Right atrium auricular region (tissue), 2 donors: Measurements from ENCODE around the gene USP47. TPM values are rescaled to one million over a fixed set of nuclear protein-coding genes. Genes with fewer than 3 reads are reported as not detected.

Experiments used
- DNase-seq: peaks from one replicate; pipeline ENCODE4 v3.0.0-alpha.2; 2019; ENCODE audit warnings: low spot score
- H3K27ac ChIP-seq, 2 donors: fragments of 200-600 bp; sonication (generic); 1 replicate in 1 of 2; 2 replicates in 1 of 2; pipeline ENCODE4 v1.5.1; 2016 to 2019
- H3K27me3 ChIP-seq, 2 donors: fragments of 200-600 bp; sonication (generic); one replicate each; pipeline versions ENCODE4 v1.5.1 to v1.6.0; 2017 to 2019
- H3K36me3 ChIP-seq: fragments of 200-600 bp; sonication (generic); one replicate; pipeline ENCODE4 v1.5.1; 2016
- H3K4me1 ChIP-seq, 2 donors: fragments of 200-600 bp; sonication (generic); one replicate each; pipeline versions ENCODE4 v1.5.1 to v1.6.0; 2017 to 2019
- H3K4me3 ChIP-seq, 2 donors: fragments of 200-600 bp; sonication (generic); 1 replicate in 1 of 2; 2 replicates in 1 of 2; pipeline ENCODE4 v1.5.1; 2017 to 2019; ENCODE audit warnings: mild to moderate bottlenecking in 1 of 2, moderate library complexity in 1 of 2
- H3K9me3 ChIP-seq, 2 donors: fragments of 200-600 bp; sonication (generic); one replicate each; pipeline ENCODE4 v1.5.1; 2019
- CTCF ChIP-seq, 2 donors: fragments of 200-600 bp; sonication (generic); IDR thresholded peaks; one replicate each; pipeline ENCODE4 v1.5.1; 2019; ENCODE audit warnings: antibody characterized with exemption in 2 of 2
- total RNA-seq, 2 donors: library from RNA; depleted of rRNA; stranded (reverse); fragments of >200 nt; gene quantifications; one replicate each; pipeline ENCODE4 v1.1.0, GENCODE V29; 2016

USP47 gene
- total RNA-seq, 2 donors from 2014 or later: 58.7 to 61.3 TPM

DNA sequence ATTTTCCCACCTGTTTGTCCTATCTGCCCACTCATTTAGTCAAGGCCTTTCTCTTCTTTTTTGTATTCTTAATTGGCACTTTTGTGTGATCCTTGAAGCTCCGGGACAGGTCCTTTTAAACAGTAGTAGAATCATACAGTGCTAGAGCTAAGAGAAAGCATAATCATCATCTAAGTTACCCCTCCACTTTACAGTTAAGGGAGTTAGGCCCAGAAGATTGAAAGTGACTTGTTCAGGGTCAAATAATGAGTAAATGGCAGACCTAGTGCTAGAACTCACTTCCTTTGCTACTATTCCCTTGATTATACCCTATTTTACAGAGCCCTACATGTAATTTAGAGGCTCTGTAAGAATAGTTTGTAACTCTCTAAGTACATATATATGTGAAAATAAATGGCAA, 2.5 kb downstream of the USP47 start:
- Histone ChIP-seq H3K36me3 (no peaks in the 10 kb centered on the region), H3K27ac (peak overlapping the region; percentile 99), H3K4me1 (peaks cover 0 to 64% of the 10 kb centered on the region in 2 donors), H3K4me3 (peak overlapping the region; percentile 73 to 75), H3K27me3 (no peaks in the 10 kb centered on the region), H3K9me3 (no peaks in the 10 kb centered on the region)
- no peak for DNase-seq
- TF ChIP-seq CTCF (IDR thresholded peaks at IDR 0.05): no peak

- Histone ChIP-seq H3K36me3 (no peaks in the 10 kb centered on the region), H3K27ac (peak overlapping the region; percentile 99), H3K4me1 (peaks cover 0 to 72% of the 10 kb centered on the region in 2 donors), H3K4me3 (no peak overlapping the region), H3K27me3 (no peaks in the 10 kb centered on the region), H3K9me3 (no peaks in the 10 kb centered on the region)
- no peak for TF ChIP-seq CTCF (IDR thresholded peaks at IDR 0.05)
- no peak for DNase-seq
Observed at GRCh38 chr11:11845071-11845470, 3.3 kb downstream of the USP47 start.

DNA sequence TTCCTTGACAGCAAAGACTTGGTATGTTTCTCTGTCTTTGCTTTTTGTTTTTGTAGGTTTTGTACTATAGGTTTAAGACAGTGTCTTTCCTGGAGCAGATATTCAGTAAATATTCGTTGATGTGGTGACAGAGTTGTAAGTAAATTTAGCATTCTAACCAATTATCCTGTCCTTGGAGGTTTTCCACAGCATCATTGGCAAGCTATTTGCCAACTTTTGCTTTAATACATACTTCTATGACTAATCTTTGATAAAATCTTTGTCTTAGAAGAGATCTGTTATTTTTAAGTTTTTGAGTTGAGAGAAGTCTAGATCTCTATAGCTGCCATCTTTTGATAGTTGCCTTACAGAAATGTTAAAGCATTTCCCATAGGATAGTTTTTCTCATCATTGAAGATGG, 3.8 kb downstream of the USP47 start:
- Histone ChIP-seq H3K4me3 (no peak overlapping the region), H3K27ac (peak overlapping the region in 1 of 2 donors; percentile 99), H3K4me1 (peaks cover 0 to 76% of the 10 kb centered on the region in 2 donors)

DNA sequence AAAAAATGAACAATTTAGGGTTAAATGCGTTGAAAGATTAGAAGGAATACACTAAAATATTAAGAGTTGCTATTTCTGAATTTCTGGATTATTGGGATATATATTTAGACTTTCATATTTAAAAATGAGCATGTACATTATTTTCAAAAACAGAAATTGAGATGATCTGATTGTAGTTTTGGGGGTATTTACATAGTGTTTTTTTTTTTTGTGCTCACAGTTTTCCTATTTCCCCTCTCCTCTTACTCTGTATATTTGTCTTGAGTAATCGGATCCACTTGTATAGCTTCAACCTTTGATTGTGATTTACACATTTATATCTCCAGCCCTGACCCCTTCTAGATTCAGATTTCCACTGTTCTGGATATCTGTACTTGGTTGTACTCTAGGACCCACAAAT, 5.3 kb downstream of the USP47 start:
- H3K27ac ChIP-seq: peak overlapping the region in 1 of 2 donors; percentile 2
- H3K27me3 ChIP-seq: no peaks in the 10 kb centered on the region
- DNase-seq: no peak
- H3K9me3 ChIP-seq: no peaks in the 10 kb centered on the region
- TF ChIP-seq CTCF (IDR thresholded peaks at IDR 0.05): no peak
- H3K4me1 ChIP-seq: peaks cover 0 to 84% of the 10 kb centered on the region in 2 donors
- no peaks in the 10 kb centered on the region for H3K36me3 ChIP-seq
- H3K4me3 ChIP-seq: no peak overlapping the region

More for the DNA sequence above, 3.8 kb downstream of the USP47 start:
- Histone ChIP-seq H3K27me3 (no peaks in the 10 kb centered on the region), H3K36me3 (no peaks in the 10 kb centered on the region), H3K9me3 (no peaks in the 10 kb centered on the region)
- no peak for DNase-seq
- TF ChIP-seq CTCF (IDR thresholded peaks at IDR 0.05): no peak

- TF ChIP-seq CTCF (IDR thresholded peaks at IDR 0.05): peak; percentile 37 to 73
- Histone ChIP-seq H3K36me3 (no peaks in the 10 kb centered on the region), H3K9me3 (no peaks in the 10 kb centered on the region), H3K27ac (peak overlapping the region; percentile 46 to 54), H3K4me1 (peaks cover 0 to 93% of the 10 kb centered on the region in 2 donors), H3K27me3 (no peaks in the 10 kb centered on the region), H3K4me3 (no peak overlapping the region)
- no peak for DNase-seq
Observed at GRCh38 chr11:11848891-11849746, 7.3 kb downstream of the USP47 start.
